GM18951 (cell line): ENCODE measurements around the gene CNIH3.

Experiments
- POLR2A ChIP-seq: IDR thresholded peaks from 4 replicates; pipeline ENCODE4 v1.6.1; 2011; ENCODE audit warnings: mild to moderate bottlenecking; ENCODE audit not compliant: insufficient read length, insufficient read depth; ENCODE audit errors: extremely low read depth
- in situ Hi-C: fragments of 300-500 bp; cut with MboI; formaldehyde crosslinking; loops from one replicate; pipeline ENCODE4 v1.12.0; 2022; ENCODE audit warnings: low sequenced_read_pairs, mixed read lengths, inconsistent platforms; ENCODE audit not compliant: unreplicated experiment

The CNIH3 gene

DNA sequence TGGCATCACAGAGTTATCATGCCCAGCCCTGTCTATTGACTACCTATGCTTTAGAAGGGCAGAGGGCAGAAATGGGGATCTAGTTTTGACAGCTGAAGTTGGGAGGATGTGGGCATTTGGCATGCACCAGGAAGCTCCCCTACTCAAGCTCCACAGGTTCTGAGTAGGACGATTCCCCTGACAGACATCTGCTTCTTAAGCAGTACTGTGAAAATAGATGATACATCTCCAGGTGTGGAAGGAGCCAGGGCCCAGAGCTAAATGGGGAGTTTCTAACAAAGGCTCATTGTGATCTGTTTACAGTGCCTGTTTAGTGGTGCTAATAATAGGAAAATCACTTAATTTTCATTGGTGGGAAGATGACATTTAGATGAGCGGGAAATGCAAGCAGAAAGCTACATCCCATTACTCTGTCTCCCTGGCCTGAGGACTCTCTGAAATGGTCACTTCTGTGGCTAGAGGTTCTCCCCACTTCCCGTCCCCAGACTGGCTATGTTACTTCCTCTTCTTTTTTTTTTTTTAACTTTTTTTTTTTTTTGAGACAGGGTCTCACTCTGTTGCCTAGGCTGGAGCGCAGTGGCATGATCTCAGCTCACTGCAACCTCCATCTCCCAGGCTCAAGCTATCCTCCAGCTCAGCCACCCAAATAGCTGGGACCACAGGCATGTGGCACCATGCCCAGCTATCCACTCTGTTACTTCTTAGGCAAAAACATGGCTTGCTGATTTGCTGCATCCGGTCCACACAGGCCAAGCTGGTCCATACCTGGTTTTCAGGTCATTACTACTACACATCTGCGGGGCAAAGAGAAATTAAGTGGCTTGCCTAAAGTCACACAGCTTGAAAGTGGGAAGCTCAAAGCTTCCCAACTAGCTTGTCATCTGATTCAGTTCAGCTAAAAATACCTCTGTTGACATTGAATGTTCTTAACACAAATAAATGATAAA lies 23.2 kb upstream of the CNIH3 start:
- in situ Hi-C loops: no loop called here
- TF ChIP-seq POLR2A: no peak

DNA sequence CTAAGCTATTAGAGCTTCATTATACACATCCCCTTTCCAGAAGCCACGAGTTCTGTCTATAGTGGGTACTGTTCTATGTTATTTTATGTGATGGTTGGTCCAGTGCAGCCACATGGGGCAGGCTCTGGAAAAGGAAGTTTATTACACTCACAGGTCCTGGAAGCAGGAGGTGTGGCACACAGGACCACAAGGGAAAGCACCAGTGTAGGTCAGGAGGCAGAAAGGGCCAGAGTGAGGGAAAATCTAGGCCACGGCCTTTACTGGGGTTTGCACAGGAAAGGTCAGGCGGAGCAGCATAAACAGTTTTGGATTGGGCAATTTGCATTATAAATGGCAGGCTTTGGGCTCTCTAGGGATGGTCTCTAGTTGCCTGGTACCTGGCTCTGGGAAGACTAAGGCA lies 21.8 kb upstream of the CNIH3 start:
- in situ Hi-C loops: no loop called here
- no peak for TF ChIP-seq POLR2A

DNA sequence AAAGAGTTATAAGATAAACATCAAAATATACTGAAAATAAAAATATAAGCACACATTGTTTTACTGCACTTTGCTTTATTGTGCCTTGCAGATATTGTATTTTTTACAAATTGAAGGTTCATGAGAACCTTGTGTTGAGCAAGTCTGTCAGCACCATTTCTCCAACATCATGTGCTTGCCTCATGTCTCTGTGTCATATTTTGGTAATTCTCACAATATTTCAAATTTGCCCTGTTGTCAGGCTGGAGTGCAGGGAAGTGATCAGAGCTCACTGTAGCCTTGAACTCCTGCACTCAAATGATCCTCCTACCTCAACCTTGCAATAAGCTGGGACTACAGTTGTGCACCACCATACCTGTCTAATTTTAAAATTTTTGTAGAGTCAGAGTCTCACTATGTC lies 21.3 kb upstream of the CNIH3 start:
- no peak for TF ChIP-seq POLR2A
- in situ Hi-C loops: no loop called here

DNA sequence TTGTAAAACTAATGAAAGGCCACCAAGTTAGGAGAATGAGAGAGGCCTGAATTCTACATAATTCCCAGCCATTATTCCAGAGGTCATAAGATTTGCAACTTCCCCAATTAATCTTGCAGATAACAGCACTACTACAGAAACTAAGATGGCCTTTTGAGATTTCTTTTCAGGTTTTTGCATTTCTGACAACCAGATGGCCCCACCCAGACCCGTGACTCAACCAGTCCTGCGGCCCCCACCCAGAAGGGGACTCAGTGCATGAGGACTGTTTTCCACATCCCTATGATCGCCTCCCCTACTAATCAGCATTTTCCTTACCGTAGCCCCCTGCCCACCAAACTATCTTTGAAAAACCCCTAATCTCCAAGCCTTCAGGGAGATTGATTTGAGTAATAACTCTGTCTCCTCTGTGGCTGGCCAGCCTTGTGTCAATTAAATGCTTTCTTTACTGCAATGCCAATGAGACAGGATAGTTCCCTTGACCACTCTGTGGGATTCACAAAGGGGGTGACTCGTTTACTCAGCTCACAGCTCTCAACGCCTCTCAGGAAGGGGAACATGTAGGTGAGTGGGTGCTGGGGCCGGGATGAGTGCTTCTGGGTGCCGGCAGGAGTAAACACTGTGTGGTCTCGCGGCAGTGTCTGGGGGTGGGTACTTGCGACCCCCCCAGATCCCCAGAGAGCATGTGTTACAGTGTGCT lies 10.5 kb upstream of the CNIH3 start:
- in situ Hi-C loops: no loop called here
- TF ChIP-seq POLR2A: no peak

DNA sequence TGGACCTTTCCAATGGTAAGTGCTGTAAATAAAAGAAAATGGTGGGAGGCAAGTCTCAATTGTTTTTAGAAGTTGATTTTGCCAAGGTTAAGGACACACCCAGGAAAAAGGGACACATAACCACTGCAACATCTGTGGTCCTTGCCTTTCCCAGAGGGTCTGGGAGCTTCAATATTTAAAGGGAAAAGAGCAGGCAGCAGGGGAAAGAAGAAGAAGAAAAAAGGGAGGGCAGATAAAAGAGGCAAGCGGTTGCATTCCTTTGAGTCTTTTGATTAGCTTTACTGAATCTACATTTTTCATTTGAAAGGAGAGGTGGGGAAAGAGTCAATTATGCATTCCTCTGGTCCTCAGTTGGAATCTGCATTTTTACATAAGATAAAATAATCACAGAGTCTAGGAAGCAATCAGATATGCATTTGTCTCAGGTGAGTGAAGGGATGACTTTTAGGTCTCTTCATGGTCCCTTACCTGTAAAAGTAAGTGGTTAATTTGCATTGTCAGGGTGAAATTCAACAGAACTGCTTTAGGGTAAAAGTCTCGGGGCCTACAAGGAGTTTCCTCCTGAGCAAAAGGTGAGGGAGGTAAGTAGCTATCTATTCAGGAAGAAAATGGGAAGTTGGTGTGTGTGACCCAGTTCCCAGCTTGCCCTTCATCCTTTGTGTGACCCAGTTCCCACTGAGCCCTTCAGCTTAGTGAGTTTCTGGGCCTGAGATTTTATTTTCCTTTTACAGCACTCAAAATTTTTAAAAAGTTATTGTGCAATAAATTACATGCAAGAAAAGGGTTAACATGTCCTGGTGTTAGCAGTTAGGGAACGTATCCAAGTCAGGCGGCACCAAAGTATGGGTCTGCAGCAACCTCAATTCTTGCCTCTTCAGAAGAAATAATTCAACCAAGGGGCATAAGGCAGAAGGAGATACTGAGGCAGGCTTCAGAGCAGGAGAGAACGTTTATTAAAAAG lies 8.6 kb upstream of the CNIH3 start:
- in situ Hi-C loops: no loop called here
- TF ChIP-seq POLR2A: no peak

DNA sequence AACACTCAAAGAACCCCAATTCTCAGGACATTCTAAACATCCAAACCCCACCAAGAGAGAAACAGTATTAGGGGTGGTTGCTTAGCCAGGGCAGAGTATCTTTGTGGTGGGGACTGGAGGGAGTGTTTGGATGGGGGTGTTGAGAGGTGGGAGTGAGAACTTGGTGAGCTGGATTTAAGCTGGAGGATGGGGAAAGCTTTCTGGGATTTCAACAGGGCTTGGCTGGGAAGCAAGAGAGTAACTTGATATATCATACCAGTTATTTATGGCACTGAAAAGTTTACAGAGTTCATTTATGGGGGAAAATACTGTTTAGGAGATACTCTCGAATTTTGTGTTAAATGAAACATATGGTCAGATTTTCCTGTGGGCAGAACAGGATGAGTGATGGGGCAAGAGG lies 6.8 kb upstream of the CNIH3 start:
- in situ Hi-C loops: no loop called here
- TF ChIP-seq POLR2A: no peak

DNA sequence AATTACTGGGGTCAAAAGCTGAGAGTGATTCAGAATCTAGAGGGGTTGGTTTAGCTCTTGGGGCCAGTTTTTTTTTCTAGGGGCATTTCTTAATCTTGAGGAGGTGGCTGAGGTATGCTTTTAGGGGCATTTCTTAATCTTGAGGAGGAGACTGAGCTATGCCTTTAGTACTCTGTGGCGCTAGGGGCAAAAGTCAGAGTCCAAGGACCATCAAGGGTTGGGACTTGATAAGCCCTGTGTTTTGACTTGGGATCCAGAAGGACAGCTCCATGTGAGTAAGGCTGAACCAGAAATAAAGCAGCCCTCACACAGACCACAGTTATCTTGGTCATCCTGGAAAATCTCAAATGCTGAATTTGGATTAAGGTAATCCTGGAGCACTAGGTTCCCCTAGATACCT lies 3.9 kb upstream of the CNIH3 start:
- no peak for TF ChIP-seq POLR2A
- in situ Hi-C loops: no loop called here

DNA sequence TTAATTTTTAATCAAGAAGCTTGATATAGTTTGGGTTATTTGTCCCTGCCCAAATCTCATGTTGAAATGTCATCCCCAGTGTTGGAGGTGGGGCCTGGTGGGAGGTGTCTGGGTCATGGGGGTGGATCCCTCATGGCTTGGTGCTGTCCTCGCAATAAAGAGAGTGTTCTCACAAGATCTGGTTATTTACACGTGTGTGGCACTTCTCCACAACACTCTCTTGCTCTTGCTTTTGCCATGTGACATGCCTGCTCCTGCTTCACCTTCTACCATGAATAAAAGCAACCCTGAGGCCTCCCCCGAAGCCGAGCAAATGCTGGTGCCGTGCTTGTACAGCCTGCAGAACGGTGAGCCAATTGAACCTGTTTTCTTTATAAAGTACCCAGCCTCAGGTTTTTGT lies 2.6 kb upstream of the CNIH3 start:
- no peak for TF ChIP-seq POLR2A
- in situ Hi-C loops: no loop called here

DNA sequence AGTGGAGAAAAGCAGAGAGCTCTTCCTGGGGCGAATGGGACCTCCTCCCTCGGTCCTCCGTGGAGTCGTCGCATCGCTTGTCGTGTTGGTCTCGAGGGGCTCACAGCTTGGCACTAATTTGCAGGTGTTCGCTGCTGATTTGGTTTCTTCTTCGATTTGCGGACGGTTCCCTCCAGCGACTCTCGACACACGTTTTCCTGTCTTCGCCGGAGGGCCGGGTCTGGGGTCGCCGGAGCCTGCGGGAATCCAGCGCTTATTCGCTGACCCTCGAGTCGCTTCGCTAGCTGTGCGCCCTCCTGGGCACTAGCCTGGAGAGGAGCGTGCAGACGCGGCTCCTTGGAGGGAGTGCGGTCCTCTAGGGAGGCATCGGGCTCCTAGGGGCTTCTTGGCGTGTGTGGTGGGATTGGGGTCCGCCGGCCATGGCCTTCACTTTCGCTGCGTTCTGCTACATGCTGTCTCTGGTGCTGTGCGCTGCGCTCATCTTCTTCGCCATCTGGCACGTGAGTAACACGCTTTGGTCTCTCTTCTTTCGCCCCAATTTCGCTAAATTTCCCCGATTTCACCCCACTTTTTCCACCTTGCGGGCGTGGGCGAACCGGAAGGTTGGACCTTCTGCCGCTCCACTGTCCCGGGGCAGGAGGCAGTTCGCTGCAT lies 766 bp downstream of the CNIH3 start:
- in situ Hi-C loops: no loop called here
- no peak for TF ChIP-seq POLR2A

DNA sequence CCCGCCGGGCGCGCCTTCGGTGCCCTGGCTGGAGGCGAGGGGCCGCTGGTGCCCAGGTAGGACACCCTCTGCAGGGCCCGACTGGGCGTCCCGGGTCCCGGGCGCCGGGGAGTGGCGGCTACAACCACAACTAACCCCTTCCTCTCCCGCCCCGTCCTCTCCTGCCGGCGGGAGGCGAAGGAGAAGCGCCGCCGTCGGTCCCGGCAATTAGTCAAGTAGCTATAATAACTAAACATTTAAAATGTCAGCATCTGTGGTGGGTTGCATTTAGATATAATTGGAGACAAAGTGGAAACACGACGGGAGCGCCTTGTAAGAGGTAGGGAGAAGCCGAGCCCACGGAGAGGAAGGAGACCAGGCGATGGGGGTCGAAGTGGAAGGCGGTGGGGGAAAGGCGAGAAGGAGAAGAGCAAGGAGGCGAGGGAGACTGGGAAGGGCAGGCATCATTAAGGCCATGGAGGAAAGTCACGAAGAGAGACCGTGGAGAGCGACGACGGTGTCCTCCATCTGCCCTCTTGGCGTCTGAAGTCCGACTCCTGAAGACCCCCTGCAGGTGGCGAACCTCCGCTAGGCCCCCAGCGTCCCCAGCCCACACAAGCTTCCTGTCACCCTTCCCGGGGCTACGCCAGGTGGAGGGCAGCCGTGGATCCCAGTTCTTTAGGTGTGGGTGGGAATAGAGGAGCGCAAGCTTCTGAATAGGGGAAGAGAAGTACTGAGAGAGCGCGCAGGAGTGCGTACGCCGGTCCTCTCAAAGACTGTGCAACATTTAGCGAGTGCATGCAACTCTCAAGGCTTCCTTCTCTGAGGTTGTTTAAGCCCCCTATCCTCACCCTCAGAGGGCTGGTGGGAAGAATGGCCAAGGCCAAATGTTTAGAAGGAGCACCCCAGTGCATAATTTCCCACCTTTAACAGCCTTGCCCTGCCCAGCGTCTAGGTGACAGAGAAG lies 1.6 kb downstream of the CNIH3 start:
- in situ Hi-C loops: no loop called here
- no peak for TF ChIP-seq POLR2A

DNA sequence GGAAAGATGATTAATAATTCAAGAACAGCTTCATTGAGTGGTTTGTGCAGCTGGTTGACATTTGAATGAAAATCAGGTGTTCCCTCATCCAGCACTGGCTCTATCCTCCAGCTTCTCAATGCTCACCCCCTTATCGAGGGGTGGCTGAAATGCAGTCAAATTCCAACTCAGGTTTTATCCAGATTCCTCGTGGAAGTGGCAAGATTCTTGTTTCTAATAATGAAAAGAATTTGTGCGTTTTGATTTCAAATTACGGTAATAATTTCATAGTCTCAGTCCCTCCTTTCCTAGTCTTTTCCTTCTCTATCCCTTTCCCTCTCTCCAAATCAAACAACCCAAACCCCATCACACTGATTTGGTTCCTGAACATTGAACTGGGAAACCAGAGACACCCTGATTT lies 3.1 kb downstream of the CNIH3 start:
- in situ Hi-C loops: no loop called here
- no peak for TF ChIP-seq POLR2A
